GM18505 (cell line): ENCODE data around the gene SPATA13.

Experiments used
- ATAC-seq: cut with Tn5 transposase; IDR thresholded peaks from one replicate; pipeline ENCODE4 v1.9.1; 2021; ENCODE audit not compliant: unreplicated experiment
- POLR2A ChIP-seq: IDR thresholded peaks from 4 replicates; pipeline ENCODE4 v1.6.1; 2011; ENCODE audit warnings: borderline replicate concordance; ENCODE audit not compliant: insufficient read depth, insufficient read length; ENCODE audit errors: extremely low read depth

Gene SPATA13

DNA sequence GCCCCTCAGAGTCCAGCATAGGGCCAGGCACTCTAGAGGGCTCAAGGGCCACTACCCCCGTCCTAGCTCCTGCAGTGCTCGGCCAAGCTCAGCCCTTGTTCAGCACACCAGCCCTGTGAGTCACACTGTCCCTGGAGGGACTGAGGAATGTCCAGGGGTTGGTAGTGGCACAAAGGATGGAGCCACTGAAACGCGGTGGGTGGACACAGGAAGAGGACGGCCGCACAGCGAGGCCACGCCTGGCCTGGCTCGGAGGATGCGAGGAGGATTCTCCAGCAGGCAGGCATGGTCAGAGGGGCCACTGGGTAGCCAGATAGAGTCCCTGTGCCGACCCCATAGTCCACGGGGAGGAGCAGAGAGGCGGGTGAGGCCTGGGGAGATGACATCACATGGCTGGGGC is 194.6 kb downstream of the SPATA13 start:
- ATAC-seq: no peak
- no peak for TF ChIP-seq POLR2A

- ATAC-seq: no peak
- TF ChIP-seq POLR2A: no peak
Observed at GRCh38 chr13:24356270-24356669, 195.8 kb downstream of the SPATA13 start.
